B cell (primary cell): Measurements from ENCODE around the gene SRRD. TPM values are rescaled to one million over a fixed set of nuclear protein-coding genes. Genes with fewer than 3 reads are reported as not detected.
A peak's percentile ranks its signal among the peaks of the same experiment; 100 is the strongest.

ENCODE experiments used
- ATAC-seq: fragments of 200-7000 bp; cut with Tn5 transposase; one replicate; pipeline ENCODE4 v1.10.0; 2021; ENCODE audit warnings: low read depth, mild to moderate bottlenecking, moderate number of reproducible peaks, moderate library complexity
- CTCF ChIA-PET: fragments of 350-600 bp; sonication (Branson Sonifier 250); formaldehyde crosslinking; loops from one replicate; lab custom pipeline; 2021; ENCODE audit warnings: antibody characterized with exemption, inconsistent platforms; lab: Charles Lee
- POLR2A ChIA-PET: fragments of 350-600 bp; sonication (Branson Sonifier 250); formaldehyde crosslinking; loops from one replicate; lab custom pipeline; 2021; ENCODE audit warnings: antibody characterized with exemption; lab: Charles Lee
- DNase-seq: peaks from one replicate; pipeline ENCODE4 v3.0.0; 2013
- H2AFZ ChIP-seq: 2 replicates; pipeline ENCODE4 v1.6.1; 2012; ENCODE audit warnings: mild to moderate bottlenecking, low read depth, low read length; ENCODE audit not compliant: insufficient read depth, poor library complexity, severe bottlenecking
- H3K27ac ChIP-seq, 2 donors: 1 replicate in 1 of 2; 2 replicates in 1 of 2; pipeline ENCODE4 v1.5.1; 2012 to 2013; ENCODE audit warnings: low read length in 2 of 2, mild to moderate bottlenecking in 2 of 2, moderate library complexity in 1 of 2
- H3K27me3 ChIP-seq, 4 experiments: fragments of 200-600 bp in 1 of 4; sonication (generic) in 1 of 4; replicated peaks in 1 of 4; 1 replicate in 2 of 4; 2 replicates in 2 of 4; pipeline versions ENCODE4 v1.6.1 to v1.7.0; 2013 to 2016; ENCODE audit warnings: low read length in 3 of 4, mild to moderate bottlenecking in 2 of 4, mixed read lengths in 1 of 4, moderate library complexity in 1 of 4; ENCODE audit not compliant: insufficient read depth in 4 of 4, control insufficient read depth in 3 of 4; ENCODE audit errors: control extremely low read depth in 1 of 4
- H3K36me3 ChIP-seq, 2 experiments: replicated peaks in 1 of 2; 1 replicate in 1 of 2; 2 replicates in 1 of 2; pipeline versions ENCODE4 v1.6.1 to v1.7.1; 2013; ENCODE audit warnings: low read length in 1 of 2; ENCODE audit not compliant: insufficient read depth in 2 of 2, control insufficient read depth in 1 of 2; ENCODE audit errors: control extremely low read depth in 1 of 2, extremely low read depth in 1 of 2
- H3K4me1 ChIP-seq, 2 donors: fragments of 200-600 bp in 1 of 2; sonication (generic) in 1 of 2; 1 replicate in 1 of 2; 2 replicates in 1 of 2; pipeline versions ENCODE4 v1.5.1 to v1.6.1; 2013 to 2017; ENCODE audit warnings: low read length in 2 of 2; ENCODE audit not compliant: control insufficient read depth in 2 of 2, insufficient read depth in 2 of 2
- H3K4me2 ChIP-seq: replicated peaks from 2 replicates; pipeline ENCODE3; 2012; ENCODE audit warnings: mild to moderate bottlenecking, low read depth, low read length; ENCODE audit not compliant: poor library complexity, severe bottlenecking
- H3K4me3 ChIP-seq, 5 experiments: fragments of 200-600 bp in 1 of 5; sonication (generic) in 1 of 5; 1 replicate in 3 of 5; 2 replicates in 2 of 5; pipeline versions ENCODE4 v1.5.1 to v1.7.0; 2011 to 2016; ENCODE audit warnings: low read length in 4 of 5, mild to moderate bottlenecking in 4 of 5, low read depth in 2 of 5, control low read depth in 1 of 5, moderate library complexity in 1 of 5; ENCODE audit not compliant: insufficient read depth in 1 of 5; ENCODE audit errors: control extremely low read depth in 1 of 5, extremely low read depth in 1 of 5
- H3K79me2 ChIP-seq: fragments of 200-600 bp; sonication (generic); one replicate; pipeline ENCODE4 v1.6.0; 2016; ENCODE audit warnings: low read length; ENCODE audit not compliant: control insufficient read depth, insufficient read depth
- H3K9ac ChIP-seq: fragments of 200-600 bp; sonication (generic); 2 replicates; pipeline ENCODE4 v1.6.1; 2017; ENCODE audit warnings: mild to moderate bottlenecking, low read length, moderate library complexity
- H3K9me3 ChIP-seq, 3 donors: one replicate each; pipeline versions ENCODE4 v1.6.1 to v1.7.1; 2013; ENCODE audit warnings: low read length in 2 of 3; ENCODE audit not compliant: control insufficient read depth in 2 of 3, insufficient read depth in 1 of 3; ENCODE audit errors: control extremely low read depth in 1 of 3
- H4K20me1 ChIP-seq: 2 replicates; pipeline ENCODE4 v1.6.0; 2012; ENCODE audit warnings: mild to moderate bottlenecking, low read length; ENCODE audit not compliant: insufficient read depth, control insufficient read depth, poor library complexity, severe bottlenecking
- H3K27ac Mint-ChIP-seq: one replicate; pipeline ENCODE4 v1.8.0; 2021; ENCODE audit warnings: mixed read lengths
- H3K27me3 Mint-ChIP-seq: one replicate; pipeline ENCODE4 v1.8.0; 2021; ENCODE audit warnings: mixed read lengths
- H3K4me1 Mint-ChIP-seq: one replicate; pipeline ENCODE4 v1.8.0; 2021; ENCODE audit warnings: mixed read lengths
- H3K4me3 Mint-ChIP-seq: one replicate; pipeline ENCODE4 v1.8.0; 2021; ENCODE audit warnings: mixed read lengths
- H3K9me3 Mint-ChIP-seq: one replicate; pipeline ENCODE4 v1.8.0; 2022; ENCODE audit warnings: mixed read lengths; ENCODE audit not compliant: insufficient read depth
- EZH2 ChIP-seq: IDR thresholded peaks from 2 replicates; pipeline ENCODE4 v1.6.1; 2012; ENCODE audit warnings: borderline replicate concordance, low read depth, mild to moderate bottlenecking, moderate library complexity, low read length; ENCODE audit not compliant: insufficient read depth, poor library complexity, severe bottlenecking
- WGBS: methylation state at CpG from one replicate; pipeline ENCODE4 v1.1.5; 2013; ENCODE audit warnings: missing lambda C conversion rate; ENCODE audit not compliant: insufficient coverage; 5-methylcytosine and 5-hydroxymethylcytosine counted together
- intact Hi-C: fragments of 100-400 bp; cut with micrococcal nuclease; formaldehyde crosslinking; loops from one replicate; pipeline ENCODE4 v1.10.0; 2022
- polyA plus RNA-seq: library from polyadenylated mRNA; depleted of rRNA; stranded (reverse); fragments of >200 nt; gene quantifications from 2 replicates; pipeline ENCODE4 v1.2.3, GENCODE V29; 2012
- total RNA-seq, 2 donors: library from RNA; stranded (reverse); fragments of 120-200 nt in 1 of 2; gene quantifications; 1 replicate in 1 of 2; 2 replicates in 1 of 2; pipeline versions ENCODE4 v1.2.3 to v1.2.4, GENCODE V29; 2013 to 2022
- TF ChIP-seq, protein P1 (sequence below): fragments of 200-600 bp; IDR thresholded peaks from one replicate; pipeline ENCODE4 v1.8.0; 2022; ENCODE audit warnings: antibody characterized with exemption, mild to moderate bottlenecking

Gene SRRD
- total and polyA plus RNA-seq, 2 donors (not counting 1 experiment from before 2014, with no cell fraction given) = 7.8 to 19.2 TPM

DNA sequence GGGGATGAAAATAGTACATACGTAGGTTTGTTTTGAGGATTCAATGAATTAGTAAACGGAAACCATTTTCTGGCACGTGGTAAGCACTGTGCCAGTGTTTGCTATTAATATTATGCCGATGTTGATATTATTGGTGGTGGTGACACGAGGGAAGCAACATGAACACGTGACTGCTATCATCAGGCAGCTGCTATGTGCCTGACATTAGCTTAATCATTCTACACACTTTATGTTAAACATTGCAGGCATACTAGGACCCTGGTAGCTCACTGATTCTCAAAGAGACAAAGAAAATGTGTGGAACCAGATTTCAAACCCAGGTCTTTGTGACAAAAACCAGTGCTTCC, 656 bp downstream of the SRRD start:
- H3K27ac ChIP-seq = peak overlapping the region; percentile 59 to 98
- H3K79me2 ChIP-seq = peaks cover 34% of the 10 kb centered on the region
- no peaks in the 10 kb centered on the region for H4K20me1 ChIP-seq
- ATAC-seq (no peak), DNase-seq (no peak)
- POLR2A ChIA-PET = interaction anchor here (1.0 to 2.1 kb wide), 3 partner anchors 28 to 188 kb away, joined by 3 to 8 read pairs (median 5); partner anchors contain the start of gene TFIP11
- Mint-ChIP-seq H3K4me1 (peaks cover 65% of the 10 kb centered on the region), H3K27me3 (no peaks in the 10 kb centered on the region), H3K27ac (peak overlapping the region; percentile 97), H3K9me3 (no peaks in the 10 kb centered on the region), H3K4me3 (peak overlapping the region; percentile 94)
- peak overlapping the region; percentile 83 for H2AFZ ChIP-seq
- H3K36me3 ChIP-seq = peaks cover 4 to 20% of the 10 kb centered on the region in 2 experiments
- intact Hi-C loops = no loop called here
- no peaks in the 10 kb centered on the region for H3K27me3 ChIP-seq
- H3K9ac ChIP-seq = peak overlapping the region; percentile 94
- H3K4me3 ChIP-seq = peak overlapping the region; percentile 70 to 98 (median 83)
- peak overlapping the region; percentile 86 for H3K4me2 ChIP-seq
- WGBS = 8% methylated on average over 3 of the region's 6 CpGs
- peaks cover 43 to 52% of the 10 kb centered on the region in 2 donors for H3K4me1 ChIP-seq
- no peak for TF ChIP-seq EZH2
- TF ChIP-seq, protein P1, sequence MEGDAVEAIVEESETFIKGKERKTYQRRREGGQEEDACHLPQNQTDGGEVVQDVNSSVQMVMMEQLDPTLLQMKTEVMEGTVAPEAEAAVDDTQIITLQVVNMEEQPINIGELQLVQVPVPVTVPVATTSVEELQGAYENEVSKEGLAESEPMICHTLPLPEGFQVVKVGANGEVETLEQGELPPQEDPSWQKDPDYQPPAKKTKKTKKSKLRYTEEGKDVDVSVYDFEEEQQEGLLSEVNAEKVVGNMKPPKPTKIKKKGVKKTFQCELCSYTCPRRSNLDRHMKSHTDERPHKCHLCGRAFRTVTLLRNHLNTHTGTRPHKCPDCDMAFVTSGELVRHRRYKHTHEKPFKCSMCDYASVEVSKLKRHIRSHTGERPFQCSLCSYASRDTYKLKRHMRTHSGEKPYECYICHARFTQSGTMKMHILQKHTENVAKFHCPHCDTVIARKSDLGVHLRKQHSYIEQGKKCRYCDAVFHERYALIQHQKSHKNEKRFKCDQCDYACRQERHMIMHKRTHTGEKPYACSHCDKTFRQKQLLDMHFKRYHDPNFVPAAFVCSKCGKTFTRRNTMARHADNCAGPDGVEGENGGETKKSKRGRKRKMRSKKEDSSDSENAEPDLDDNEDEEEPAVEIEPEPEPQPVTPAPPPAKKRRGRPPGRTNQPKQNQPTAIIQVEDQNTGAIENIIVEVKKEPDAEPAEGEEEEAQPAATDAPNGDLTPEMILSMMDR = no peak
- CTCF ChIA-PET = interaction anchor here (0.5 to 2.0 kb wide), 8 partner anchors 15 to 198 kb away, joined by 3 to 8 read pairs (median 4); no protein-coding TSS in a partner anchor
- no peaks in the 10 kb centered on the region for H3K9me3 ChIP-seq

DNA sequence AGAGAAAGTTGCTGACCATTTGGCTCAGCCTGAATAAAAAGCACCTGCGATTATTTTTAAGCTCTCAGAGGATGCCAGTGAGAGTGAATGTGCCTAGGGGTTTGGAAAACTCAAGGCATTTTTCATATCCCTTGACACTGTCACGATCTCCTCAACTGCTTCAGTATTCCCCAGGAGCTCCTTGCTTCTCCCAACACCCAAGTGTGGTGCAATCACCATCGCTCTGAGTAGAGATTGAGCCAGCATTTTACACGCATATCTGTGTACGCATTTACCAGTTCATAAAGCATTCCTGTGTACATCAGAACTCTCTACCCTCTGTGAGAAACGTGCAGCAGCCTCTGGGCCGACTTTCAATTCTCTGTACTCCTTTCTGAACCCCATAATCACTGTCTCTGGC, 1.3 kb downstream of the SRRD start:
- Histone ChIP-seq H3K9ac (no peak overlapping the region), H3K4me1 (peaks cover 36 to 45% of the 10 kb centered on the region in 2 donors), H3K27me3 (no peaks in the 10 kb centered on the region), H3K79me2 (peaks cover 29% of the 10 kb centered on the region), H3K4me2 (peak overlapping the region; percentile 86), H3K27ac (peak overlapping the region; percentile 59 to 98), H4K20me1 (no peaks in the 10 kb centered on the region), H3K36me3 (peaks cover 4 to 27% of the 10 kb centered on the region in 2 experiments), H3K9me3 (no peaks in the 10 kb centered on the region), H2AFZ (no peak overlapping the region), H3K4me3 (no peak overlapping the region)
- ChIA-PET CTCF (interaction anchor here (0.6 to 2.0 kb wide), 4 partner anchors 15 to 198 kb away, joined by 3 to 8 read pairs (median 6); no protein-coding TSS in a partner anchor), POLR2A (interaction anchor here (0.6 to 2.1 kb wide), 2 partner anchors 11 to 27 kb away, joined by 3 to 8 read pairs; partner anchors contain the start of gene TFIP11)
- intact Hi-C loops = no loop called here
- DNase-seq (no peak), ATAC-seq (no peak)
- Mint-ChIP-seq H3K27ac (peak overlapping the region; percentile 28), H3K9me3 (no peaks in the 10 kb centered on the region), H3K4me1 (peaks cover 59% of the 10 kb centered on the region), H3K4me3 (peak overlapping the region; percentile 94), H3K27me3 (no peaks in the 10 kb centered on the region)
- 90% methylated on average over 6 of the region's 7 CpGs for WGBS
- TF ChIP-seq, protein P1 = no peak
- TF ChIP-seq EZH2 = no peak
